Inflammatory macrophage treated with lipopolysaccharide for 1 hour (primary cell): Measurements from ENCODE around the gene PSTPIP2.
"Not testable (repeated sequence)": the region's sequence is repeated elsewhere in the genome, so short reads cannot be mapped to it uniquely, and the experiment has no call there.

Experiments used
- DNase-seq, 2 donors: peaks; one replicate each; pipeline ENCODE4 v3.0.0-alpha.2; 2020 to 2022

The PSTPIP2 gene

GRCh38 chr18:45976974-45977373, 95.1 kb downstream of the PSTPIP2 start:
- DNase-seq, result no peak

DNA sequence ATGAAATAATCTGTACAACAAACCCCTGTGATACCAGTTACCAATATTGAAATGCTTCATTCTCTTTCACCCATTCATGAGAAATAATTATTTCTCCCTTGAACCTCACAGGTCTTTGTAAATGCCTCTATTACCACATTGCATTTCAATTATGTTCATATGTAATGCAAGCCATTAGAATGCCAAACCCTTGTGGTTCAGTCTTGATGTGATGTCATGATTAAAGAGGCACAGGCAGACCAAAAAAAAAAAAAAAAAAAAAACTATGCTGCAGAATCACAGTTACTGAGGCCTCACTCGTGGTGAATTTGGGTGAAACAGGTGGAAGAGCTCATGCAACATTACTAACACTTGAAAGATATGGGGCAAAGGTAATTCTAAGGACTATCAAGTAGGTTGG, 95.5 kb downstream of the PSTPIP2 start:
- no peak for DNase-seq

DNA sequence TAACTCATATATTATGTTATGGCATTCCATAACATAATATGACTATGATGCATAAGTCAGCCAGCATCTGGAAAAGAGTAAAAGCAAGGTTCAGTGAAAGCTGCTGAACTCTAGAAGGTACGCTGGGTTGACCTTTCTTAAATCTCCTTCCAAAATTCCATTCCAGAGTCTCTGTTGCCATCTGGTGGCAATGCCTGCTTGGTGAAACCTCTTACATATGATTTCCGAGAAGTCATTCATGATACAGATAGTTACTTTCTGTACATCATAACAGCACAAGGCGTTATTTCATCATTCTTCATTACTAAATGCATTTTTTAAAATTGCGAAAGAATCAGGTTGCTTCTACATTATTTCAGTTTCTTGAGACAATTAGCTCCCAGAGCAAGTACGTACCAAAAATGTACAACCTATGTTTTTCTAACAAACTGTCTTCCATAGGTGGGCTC, 97.9 kb downstream of the PSTPIP2 start:
- peak; percentile 89 to 96 for DNase-seq

GRCh38 chr18:45967007-45967706, 104.9 kb downstream of the PSTPIP2 start, which contains the start of gene EPG5:
EPG5 (minus strand) TSS chr18:45967329; CDS start chr18:45967239, 90 bp downstream.
- DNase-seq, result peak; percentile 91 to 93

GRCh38 chr18:45964913-45965312, 107.1 kb downstream of the PSTPIP2 start:
- not testable (repeated sequence) for DNase-seq

DNA sequence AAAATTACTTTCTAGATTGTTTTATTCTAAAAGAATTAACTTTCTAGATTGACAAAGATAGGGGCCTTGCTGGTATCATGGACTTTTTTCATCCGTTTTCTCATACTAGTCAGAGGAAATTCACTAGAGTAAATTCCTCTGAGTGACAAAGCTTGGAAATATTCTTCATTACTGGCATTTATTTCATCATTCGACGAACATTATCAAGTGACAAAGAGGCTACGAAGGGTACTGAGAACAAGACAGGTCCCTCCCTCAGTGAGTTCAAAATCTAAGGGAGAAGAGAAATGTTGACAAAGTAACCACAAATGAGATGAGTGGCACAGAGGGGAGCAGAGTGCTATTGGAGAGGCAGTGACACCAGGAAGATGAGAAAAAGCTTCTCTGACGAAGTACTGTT, 109.2 kb downstream of the PSTPIP2 start:
- DNase-seq, result peak in 1 of 2 donors; percentile 60

- DNase-seq, result peak; percentile 51 to 77
Measured at GRCh38 chr18:45962461-45962860, 109.6 kb downstream of the PSTPIP2 start.

DNA sequence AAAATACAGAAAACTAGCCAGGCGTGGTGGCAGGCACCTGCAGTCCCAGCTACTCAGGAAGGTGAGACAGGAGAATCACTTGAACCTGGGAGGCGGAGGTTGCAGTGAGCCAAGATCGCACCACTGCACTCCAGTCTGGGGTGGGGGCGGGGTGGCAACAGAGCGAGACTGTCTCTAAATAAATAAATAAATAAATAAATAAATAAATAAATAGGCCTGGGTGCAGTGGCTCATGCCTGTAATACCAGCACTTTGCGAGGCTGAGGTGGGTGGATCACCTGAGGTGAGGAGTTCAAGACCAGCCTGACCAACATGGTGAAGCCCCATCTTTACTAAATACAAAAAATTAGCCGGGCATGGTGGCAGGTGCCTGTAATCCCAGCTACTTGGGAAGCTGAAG, 112.6 kb downstream of the PSTPIP2 start:
- not testable (repeated sequence) for DNase-seq

DNA sequence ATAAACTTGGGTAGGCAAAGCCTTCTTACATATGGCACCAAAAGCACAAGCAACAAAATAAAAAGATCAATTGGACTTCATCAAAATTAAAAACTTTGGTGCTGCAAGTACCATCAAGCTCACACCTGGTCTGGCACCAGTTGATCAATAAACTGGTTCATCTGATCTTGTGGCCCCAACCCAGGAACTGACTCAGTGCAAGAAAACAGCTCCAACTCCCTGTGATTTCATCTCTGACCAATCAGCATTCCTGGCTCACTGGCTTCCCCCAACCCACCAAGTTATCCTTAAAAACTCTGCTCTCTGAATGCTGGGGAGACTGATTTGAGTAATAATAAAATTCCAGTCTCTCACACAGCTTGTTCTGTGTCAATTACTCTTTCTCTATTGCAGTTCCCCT, 113.3 kb downstream of the PSTPIP2 start:
- DNase-seq, result no peak

DNA sequence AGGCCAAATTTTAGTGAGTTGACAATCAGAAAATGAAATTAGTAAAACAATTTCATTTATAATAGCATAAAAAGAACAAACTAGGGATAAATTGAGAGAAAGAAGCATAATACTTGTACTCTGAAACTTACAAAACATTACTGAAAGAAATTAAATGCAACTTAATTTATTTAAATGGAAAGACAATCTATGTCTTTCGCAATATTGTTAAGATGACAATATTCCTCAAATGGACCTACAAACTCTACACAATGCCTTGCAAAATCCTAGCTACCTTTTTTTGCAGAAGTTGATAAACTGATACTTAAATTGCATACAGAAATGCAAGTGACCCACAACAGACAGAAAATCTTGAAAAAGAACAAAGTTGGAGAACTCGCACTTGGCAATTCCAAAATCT, 114.0 kb downstream of the PSTPIP2 start:
- no peak for DNase-seq

- DNase-seq, result no peak
Measured at GRCh38 chr18:45957100-45957499, 115.0 kb downstream of the PSTPIP2 start.

DNA sequence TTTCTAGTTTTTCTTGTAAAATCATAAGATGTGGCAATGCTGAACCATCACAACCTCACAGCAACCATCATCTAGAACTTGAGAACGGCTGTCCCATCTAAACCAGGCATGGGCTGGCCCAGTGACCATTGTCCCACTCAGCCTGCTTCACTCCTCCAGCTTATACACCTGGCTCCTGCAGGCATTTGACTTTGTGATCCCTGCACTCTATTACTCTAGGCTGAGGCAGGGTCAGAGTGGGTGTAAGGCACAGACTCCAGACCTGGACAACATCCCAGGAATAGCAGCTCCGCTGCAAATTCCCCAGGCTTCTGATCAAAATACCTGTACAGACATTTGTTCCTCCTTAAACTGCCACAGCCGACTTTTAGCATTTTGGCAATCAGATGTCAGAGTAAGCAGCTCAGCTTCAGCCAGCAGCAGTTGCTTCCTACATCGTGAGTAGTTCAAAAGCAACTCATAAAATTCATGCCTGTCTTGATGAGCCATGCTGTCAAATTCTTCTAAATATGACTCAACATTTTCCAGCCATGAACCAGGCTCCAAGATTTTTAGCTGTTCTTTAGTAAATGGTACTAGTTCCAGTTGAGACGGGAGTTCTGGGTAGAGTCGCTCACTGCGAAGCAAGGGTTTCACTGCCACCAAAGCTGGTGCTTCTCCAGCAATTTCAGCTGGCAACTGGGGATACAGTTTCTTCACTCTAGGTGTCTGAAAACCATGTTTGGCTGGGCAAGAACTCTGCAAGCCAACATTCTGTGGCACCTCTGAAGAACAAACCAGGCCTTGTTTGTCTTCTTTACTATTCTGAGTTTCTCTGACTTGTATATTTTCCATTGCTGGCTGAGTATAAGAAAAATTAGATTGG, 117.8 kb downstream of the PSTPIP2 start:
- DNase-seq, result no peak

- DNase-seq, result peak; percentile 76 to 85
Measured at GRCh38 chr18:45951016-45951714, 120.9 kb downstream of the PSTPIP2 start.

DNA sequence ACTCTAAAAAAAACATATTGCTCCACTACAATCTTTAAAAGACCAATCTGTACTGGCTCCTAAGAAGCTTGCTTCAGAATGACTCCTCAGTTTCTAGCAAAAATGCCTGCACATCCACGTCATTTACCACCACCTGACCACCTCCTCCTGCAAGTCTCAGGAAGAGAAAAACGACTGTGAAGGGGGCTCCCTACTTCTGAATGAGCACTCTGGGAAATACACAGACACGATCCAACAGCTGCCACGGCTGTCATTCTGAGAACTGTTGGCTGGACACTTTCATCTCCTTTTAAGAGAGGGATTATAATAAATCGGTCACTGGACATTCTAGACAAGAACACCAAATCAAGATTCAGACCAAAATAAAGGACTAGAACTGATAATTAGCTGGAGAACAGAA, 126.4 kb downstream of the PSTPIP2 start:
- DNase-seq, result no peak

GRCh38 chr18:45940724-45941123, 131.3 kb downstream of the PSTPIP2 start:
- no peak for DNase-seq

- DNase-seq, result no peak
Measured at GRCh38 chr18:45939236-45939635, 132.8 kb downstream of the PSTPIP2 start.

DNA sequence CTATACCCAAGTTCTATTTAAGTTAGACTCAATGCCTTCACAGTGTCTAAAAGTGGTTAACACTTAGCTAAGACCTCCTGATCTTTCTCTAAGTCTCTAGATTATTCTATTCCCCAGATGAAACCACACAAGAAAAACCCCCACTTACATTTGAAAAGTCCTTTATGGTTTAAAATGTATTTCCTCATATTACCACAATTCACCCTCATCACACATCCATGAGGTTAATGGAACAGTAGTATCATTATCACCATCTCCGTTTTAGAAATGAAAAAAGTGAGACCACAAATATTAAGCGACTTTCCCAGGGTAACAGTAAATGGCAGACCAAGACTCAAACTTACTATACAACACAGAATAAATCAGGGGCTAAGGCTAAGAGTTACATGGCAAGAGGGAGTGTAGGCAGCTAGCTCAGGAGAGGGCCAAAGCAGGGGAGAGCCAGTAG, 133.5 kb downstream of the PSTPIP2 start:
- DNase-seq, result no peak

DNA sequence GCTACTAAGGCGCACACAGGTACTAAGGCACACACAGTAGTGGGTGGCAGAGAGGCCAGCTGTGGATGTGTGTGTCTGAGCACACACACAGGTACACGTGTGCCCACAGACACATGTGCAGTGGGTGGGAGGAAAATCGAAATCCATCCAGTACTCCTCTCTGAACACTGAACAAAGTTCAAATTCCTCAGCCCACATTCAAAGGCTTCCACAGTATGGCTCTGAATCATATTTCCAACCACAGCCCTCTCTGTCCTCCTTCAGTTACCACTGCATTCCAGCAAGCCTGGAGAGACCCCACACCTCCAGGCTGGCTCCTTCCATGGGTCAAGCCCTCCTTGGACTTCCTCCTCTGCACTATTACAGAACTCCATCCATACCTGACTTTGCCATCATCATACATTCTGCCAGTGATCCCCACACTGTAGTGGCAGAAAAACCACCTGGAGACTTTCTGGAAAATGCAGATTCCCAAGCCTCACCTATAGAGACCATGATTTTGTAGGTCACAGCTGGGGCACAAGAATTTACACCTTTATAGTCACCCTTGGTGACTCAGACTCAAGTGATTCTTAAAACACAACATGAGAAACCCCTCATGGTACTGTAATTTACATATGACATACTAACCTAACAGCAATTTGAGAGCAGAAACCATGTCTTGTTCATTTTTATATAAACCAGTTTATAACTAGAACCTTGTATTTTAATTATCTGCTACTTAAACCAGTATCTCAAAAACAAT, 136.3 kb downstream of the PSTPIP2 start:
- DNase-seq, result no peak
